Parathyroid adenoma (tissue), 2 donors: Measurements from ENCODE around the gene TRIM66.

Experiments used
- H2AFZ ChIP-seq: fragments of 300-600 bp; sonication (generic); one replicate; pipeline ENCODE4 v1.7.0; 2017; ENCODE audit warnings: antibody characterized with exemption, mild to moderate bottlenecking
- H3K27ac ChIP-seq: fragments of 300-600 bp; sonication (generic); one replicate; pipeline ENCODE4 v1.7.0; 2017
- H3K27me3 ChIP-seq: fragments of 300-600 bp; sonication (generic); one replicate; pipeline ENCODE4 v1.7.0; 2017; ENCODE audit warnings: low read length; ENCODE audit not compliant: control insufficient read depth, insufficient read depth
- H3K36me3 ChIP-seq: fragments of 300-600 bp; sonication (generic); one replicate; pipeline ENCODE4 v1.7.0; 2017; ENCODE audit warnings: low read length; ENCODE audit not compliant: control insufficient read depth, insufficient read depth
- H3K4me1 ChIP-seq: fragments of 300-600 bp; sonication (generic); one replicate; pipeline ENCODE4 v1.7.0; 2017; ENCODE audit warnings: control low read depth
- H3K4me2 ChIP-seq: fragments of 300-600 bp; sonication (generic); one replicate; pipeline ENCODE4 v1.7.0; 2017; ENCODE audit warnings: low read length
- H3K4me3 ChIP-seq: fragments of 300-600 bp; sonication (generic); one replicate; pipeline ENCODE4 v1.7.0; 2017; ENCODE audit warnings: low read depth, low read length
- H3K79me2 ChIP-seq: fragments of 300-600 bp; sonication (generic); one replicate; pipeline ENCODE4 v1.7.0; 2017; ENCODE audit warnings: control low read depth
- H3K9ac ChIP-seq: fragments of 300-600 bp; sonication (generic); one replicate; pipeline ENCODE4 v1.7.0; 2017; ENCODE audit warnings: mild to moderate bottlenecking
- H3K9me3 ChIP-seq: fragments of 300-600 bp; sonication (generic); one replicate; pipeline ENCODE4 v1.7.0; 2017; ENCODE audit warnings: low read length; ENCODE audit not compliant: control insufficient read depth
- TF ChIP-seq, protein P1 (sequence below): fragments of 300-600 bp; sonication (generic); IDR thresholded peaks from one replicate; pipeline ENCODE4 v1.7.0; 2017; ENCODE audit warnings: antibody characterized with exemption, mild to moderate bottlenecking
- donor health status: primary hyperparathyroidism.

The TRIM66 gene

DNA sequence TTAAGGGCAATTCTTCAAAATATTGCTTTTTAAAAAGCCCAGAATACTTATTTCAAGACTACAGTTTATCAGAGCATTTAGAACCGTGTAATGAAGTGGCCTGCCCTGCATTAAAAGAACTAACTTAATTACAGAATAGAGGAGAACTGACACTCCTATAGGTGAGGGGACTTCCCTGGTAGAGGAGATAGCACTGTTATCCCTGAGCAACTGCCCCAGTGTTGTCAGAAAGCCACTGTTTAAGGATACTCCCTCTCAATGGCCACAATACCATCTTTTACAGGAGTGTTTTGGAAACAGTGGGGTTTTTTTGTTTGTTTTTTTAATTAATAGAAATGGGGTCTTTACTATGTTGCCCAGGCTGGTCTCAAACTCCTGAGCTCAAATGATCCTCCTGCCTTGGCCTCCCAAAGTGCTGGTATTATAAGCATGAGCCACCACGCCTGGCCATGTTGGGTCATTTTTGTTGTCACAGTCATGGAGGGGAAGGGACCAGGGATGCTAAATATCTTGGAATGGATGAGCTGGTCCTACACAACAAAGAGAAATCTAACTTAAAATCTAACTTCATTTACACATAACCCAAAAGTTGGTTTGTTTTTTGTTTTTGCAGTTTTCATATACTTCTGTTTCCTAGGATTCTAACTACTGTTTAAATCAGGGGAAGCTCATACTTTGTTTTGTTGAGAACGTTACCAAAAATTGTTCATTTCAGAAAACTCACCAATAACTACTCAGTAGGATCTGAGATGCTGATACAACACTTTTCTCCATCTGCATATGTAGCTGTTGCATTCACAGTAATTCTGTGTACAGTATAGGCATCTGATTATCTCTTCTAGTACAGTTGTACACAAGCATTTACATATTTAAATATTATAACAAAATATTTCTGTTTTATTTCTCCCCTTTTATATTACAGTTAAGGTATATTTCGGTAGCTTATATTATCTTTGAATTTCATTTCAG lies 8.2 kb upstream of the TRIM66 start:
- Histone ChIP-seq H3K27ac (no peak overlapping the region), H3K4me3 (no peak overlapping the region), H3K9ac (no peak overlapping the region), H3K79me2 (no peaks in the 10 kb centered on the region), H3K27me3 (no peaks in the 10 kb centered on the region), H3K4me1 (peaks cover 6% of the 10 kb centered on the region), H2AFZ (no peak overlapping the region), H3K9me3 (no peaks in the 10 kb centered on the region), H3K4me2 (no peak overlapping the region), H3K36me3 (no peaks in the 10 kb centered on the region)
- TF ChIP-seq, protein P1, sequence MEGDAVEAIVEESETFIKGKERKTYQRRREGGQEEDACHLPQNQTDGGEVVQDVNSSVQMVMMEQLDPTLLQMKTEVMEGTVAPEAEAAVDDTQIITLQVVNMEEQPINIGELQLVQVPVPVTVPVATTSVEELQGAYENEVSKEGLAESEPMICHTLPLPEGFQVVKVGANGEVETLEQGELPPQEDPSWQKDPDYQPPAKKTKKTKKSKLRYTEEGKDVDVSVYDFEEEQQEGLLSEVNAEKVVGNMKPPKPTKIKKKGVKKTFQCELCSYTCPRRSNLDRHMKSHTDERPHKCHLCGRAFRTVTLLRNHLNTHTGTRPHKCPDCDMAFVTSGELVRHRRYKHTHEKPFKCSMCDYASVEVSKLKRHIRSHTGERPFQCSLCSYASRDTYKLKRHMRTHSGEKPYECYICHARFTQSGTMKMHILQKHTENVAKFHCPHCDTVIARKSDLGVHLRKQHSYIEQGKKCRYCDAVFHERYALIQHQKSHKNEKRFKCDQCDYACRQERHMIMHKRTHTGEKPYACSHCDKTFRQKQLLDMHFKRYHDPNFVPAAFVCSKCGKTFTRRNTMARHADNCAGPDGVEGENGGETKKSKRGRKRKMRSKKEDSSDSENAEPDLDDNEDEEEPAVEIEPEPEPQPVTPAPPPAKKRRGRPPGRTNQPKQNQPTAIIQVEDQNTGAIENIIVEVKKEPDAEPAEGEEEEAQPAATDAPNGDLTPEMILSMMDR, result no peak

- TF ChIP-seq, protein P1, result no peak
- no peak overlapping the region for H3K4me2 ChIP-seq
- peaks cover 6% of the 10 kb centered on the region for H3K4me1 ChIP-seq
- no peaks in the 10 kb centered on the region for H3K27me3 ChIP-seq
- no peak overlapping the region for H2AFZ ChIP-seq
- no peak overlapping the region for H3K27ac ChIP-seq
- H3K9ac ChIP-seq, result no peak overlapping the region
- no peaks in the 10 kb centered on the region for H3K36me3 ChIP-seq
- H3K9me3 ChIP-seq, result no peaks in the 10 kb centered on the region
- H3K4me3 ChIP-seq, result no peak overlapping the region
- H3K79me2 ChIP-seq, result no peaks in the 10 kb centered on the region
Observed at GRCh38 chr11:8689726-8690255, 7.3 kb upstream of the TRIM66 start.

DNA sequence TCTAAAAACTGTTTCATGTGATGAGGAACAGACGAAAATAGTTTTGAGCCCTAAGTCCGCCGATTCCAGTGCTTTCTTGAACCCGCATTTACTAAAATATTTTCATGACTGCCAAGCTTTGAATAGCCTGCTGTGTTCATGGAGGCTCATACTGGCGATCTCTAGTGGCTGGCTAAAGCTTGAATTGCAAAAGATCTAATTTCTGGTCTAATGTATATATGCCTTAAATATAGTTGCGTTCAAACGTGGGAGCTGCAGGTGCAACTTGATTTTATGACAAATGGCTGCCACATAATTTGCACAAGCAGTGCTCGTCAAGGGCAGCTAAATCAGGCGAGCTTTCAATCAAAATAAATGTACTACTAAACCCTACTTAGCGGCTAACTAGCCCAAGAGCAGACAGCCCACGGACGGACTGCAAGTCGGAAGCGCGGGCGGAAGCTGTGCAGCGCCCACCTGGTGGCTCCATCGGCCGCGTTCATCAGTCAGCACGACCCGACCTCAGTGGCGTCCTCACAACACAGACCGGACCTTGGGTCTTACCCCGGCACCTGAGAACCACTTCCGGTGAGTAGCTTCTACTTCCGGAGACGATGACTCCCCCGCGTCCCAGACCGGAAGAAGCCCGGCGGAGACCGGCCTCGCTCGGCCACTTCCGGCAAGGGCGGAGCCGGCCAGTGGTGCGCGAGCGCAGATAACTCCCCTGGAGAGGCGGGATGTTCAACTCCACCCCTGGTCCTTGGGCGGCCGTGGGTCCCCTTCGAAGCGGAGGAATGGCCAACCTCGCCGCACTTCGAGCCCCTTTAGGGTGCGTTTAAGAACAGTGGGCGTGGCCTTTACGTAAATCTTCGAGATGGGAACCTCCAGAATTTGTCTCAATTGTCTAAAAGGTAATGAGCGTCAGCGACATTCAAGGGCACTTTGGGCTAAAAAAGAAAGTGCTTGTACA lies 6.2 kb upstream of the TRIM66 start:
- TF ChIP-seq, protein P1, result no peak
- H3K9ac ChIP-seq, result peak overlapping the region; percentile 28
- H3K36me3 ChIP-seq, result no peaks in the 10 kb centered on the region
- H3K79me2 ChIP-seq, result peaks cover 2% of the 10 kb centered on the region
- peak overlapping the region; percentile 84 for H3K4me2 ChIP-seq
- H3K9me3 ChIP-seq, result no peaks in the 10 kb centered on the region
- peak overlapping the region; percentile 73 for H3K4me3 ChIP-seq
- H2AFZ ChIP-seq, result peak overlapping the region; percentile 73
- peaks cover 9% of the 10 kb centered on the region for H3K4me1 ChIP-seq
- peak overlapping the region; percentile 81 for H3K27ac ChIP-seq
- H3K27me3 ChIP-seq, result no peaks in the 10 kb centered on the region

- TF ChIP-seq, protein P1, result no peak
- H3K4me1 ChIP-seq, result peaks cover 9% of the 10 kb centered on the region
- no peak overlapping the region for H3K4me2 ChIP-seq
- H3K27ac ChIP-seq, result no peak overlapping the region
- H3K9me3 ChIP-seq, result no peaks in the 10 kb centered on the region
- no peak overlapping the region for H3K4me3 ChIP-seq
- no peaks in the 10 kb centered on the region for H3K36me3 ChIP-seq
- H2AFZ ChIP-seq, result no peak overlapping the region
- peaks cover 10% of the 10 kb centered on the region for H3K79me2 ChIP-seq
- no peak overlapping the region for H3K9ac ChIP-seq
- no peaks in the 10 kb centered on the region for H3K27me3 ChIP-seq
Observed at GRCh38 chr11:8686325-8686724, 3.9 kb upstream of the TRIM66 start.
